NB4 (cell line): ENCODE data around the gene KCNC1.

Experiments
- CTCF ChIP-seq: IDR thresholded peaks from one replicate; pipeline ENCODE4 v1.5.1; 2012; ENCODE audit warnings: low read depth, low read length
- TF ChIP-seq, protein P1 (sequence below): IDR thresholded peaks from 2 replicates; pipeline ENCODE4 v1.6.1; 2011; ENCODE audit warnings: low read depth, low read length

DNA sequence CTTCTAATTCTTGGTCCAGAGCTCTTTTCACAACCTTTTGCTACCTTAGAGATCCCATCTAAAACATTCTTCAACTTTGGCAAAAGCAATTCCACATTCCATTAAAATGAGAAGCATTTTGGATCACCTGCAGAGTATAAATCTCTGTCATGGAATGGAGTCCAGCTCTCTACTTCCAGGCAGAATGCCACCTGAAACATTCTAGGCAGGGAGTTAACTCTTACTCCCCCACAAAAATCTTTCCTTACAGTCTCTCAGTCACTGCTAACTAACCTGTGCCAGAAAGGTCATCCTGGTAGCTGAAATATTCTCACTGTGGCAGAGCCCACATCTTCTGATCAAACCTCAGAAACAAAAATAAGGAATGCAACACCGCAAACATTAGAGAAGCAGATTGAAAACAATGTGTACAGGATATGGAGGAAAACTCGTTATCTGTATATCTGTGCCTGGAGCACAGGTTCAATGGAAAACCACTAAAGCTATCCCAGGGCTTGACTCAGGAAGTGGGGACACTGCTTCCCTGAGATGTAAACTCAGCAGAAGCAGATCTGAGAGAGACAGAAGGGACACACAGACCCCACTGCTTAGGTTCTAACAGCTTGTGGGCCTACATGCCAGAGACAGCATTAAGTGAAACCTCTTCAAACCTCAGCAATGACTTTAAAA, 78.9 kb downstream of the KCNC1 start:
- TF ChIP-seq, protein P1, sequence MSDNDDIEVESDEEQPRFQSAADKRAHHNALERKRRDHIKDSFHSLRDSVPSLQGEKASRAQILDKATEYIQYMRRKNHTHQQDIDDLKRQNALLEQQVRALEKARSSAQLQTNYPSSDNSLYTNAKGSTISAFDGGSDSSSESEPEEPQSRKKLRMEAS: no peak
- no peak for TF ChIP-seq CTCF
